ENCODE data around the gene MYBBP1A.
"Not testable (repeated sequence)": the region's sequence is repeated elsewhere in the genome, so short reads cannot be mapped to it uniquely, and the experiment has no call there.

Gene MYBBP1A

DNA sequence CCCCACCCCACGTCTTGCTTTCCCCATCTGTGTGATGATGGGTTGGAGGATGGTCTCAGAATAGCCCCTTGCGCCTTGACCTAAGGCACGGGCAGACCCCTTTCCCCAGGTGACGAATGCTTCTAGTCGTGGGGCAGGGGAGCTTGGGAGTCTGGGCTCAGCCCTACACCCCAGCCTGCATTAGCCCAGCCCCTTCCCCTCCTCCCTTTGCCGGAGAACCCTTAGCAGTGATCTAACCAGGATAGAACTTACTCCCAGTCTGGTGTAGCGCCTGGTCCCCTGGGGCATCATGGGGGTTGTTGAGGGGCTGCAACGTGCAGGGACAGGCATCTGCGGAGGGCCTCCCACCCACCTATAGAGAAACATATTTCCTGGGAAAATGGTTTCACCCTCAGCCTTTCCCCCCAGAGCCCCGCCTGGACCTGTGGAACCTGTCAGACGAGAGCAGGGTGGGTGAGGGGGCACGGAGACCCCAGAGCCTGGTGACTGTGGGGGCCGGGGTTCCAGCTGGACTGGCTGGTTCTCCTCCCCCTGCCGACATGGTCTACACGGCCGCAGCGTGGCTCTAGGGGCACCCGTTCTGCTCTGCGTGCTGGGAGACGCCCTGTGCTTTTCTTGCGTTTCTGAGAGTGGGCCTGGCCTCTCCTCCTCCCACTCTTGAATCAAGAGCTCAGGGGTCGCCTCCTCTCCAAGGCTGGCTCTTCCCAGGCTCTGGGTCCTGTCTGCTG is 33.9 kb upstream of the MYBBP1A start:
- DNase-seq (ENCODE audit: low read depth in 1 of 2, low spot score in 1 of 2) = no peak

DNA sequence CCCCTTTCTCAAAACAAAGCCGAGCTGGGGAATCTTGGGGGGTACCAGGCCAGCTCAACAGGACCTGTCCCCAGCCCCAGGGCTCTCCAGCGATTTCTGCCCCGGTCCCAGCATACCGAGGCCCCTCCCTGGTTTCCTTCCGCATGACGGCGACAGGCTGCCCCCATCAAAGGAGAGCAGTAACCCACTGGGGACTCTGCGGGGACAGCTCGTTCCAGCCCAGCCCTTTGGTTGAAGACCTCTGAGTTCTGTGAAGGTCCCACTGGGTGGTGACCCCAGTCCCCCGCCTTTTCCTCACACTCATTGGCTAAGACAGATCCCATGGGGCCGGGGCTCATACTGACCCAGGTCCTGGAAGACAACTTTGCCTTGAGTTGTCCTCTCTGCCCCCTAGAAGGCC is 33.2 kb upstream of the MYBBP1A start:
- no peak for DNase-seq (ENCODE audit: low read depth in 1 of 2, low spot score in 1 of 2)

DNA sequence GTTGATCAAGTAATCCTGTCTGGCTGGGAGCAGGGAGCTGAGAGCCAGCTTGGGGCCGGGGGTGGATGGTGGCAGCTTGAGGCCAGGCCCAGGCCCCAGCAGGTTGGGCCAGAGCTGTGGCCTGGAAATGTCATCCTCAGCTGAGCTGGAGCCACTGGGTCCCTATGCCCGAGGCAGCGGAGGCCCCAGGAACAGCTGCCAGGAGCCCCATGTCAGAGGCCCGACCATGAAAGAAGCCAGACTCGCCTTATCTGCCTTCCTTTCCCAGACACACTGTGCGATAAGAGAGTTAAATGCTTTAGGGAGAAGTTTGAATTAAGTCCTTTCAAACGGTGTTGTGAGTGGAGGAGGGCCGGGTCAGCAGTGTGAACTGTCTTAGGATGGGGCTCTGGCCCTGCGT is 32.6 kb upstream of the MYBBP1A start:
- DNase-seq (ENCODE audit: low read depth in 1 of 2, low spot score in 1 of 2) = no peak

DNA sequence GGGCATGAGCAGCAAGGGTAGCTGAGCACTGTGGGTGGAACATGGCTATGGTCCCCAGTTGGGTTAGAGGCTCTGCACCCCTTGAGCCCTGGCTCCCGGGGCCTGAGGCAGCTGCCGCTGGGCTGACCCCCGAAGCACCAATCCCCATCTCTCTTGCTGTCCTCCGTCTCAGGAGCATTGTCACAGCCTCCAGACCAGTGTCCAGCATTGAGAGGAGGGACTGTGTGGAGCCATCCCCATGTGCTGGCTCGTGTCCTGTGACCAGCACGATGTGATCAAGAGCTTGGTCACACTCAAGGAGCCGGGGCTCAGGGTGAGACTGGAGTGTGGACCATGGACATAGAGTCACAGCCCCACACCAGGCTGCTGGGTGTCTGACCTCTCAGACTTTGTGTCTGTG is 32.0 kb upstream of the MYBBP1A start:
- no peak for DNase-seq (ENCODE audit: low read depth in 1 of 2, low spot score in 1 of 2)

DNA sequence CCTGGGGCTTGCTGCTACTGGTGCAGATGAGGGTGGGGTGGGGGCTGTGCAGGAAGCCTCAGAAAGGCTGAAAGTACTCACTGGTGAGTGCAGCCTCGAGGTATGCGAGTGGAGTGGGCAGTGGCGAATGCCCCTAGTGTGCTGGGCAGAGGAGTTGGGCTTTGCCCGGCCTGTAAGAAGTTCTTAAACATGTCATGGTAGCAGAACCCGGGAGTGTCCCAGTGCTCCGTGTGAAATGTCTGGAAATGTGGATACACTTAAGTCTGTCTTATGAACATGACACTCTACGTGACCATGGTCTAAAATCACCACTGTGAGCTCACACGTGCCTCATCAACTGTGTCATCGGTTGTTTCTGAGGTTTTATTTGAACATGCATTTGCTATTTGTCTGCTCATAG is 30.9 kb upstream of the MYBBP1A start:
- DNase-seq (ENCODE audit: low read depth in 1 of 2, low spot score in 1 of 2) = no peak

DNA sequence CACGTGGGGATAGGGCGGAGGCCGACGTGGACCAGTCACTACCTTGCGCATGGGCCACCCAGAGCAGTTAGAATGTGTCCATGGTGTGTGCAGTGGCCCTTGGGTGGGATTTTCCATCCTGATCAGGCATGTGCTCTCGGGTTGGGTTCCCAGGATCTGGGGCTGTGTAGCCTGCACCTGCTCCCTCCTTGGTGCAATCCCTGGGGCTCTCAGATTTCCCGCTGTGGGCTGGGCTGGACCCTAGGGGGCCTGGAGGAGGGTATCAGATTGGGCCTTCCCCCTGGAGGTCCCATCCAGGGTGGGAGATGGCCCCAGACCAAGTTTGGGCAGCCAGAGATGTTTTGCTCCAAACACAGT is 30.4 kb upstream of the MYBBP1A start:
- no peak for DNase-seq (ENCODE audit: low read depth in 1 of 2, low spot score in 1 of 2)

DNA sequence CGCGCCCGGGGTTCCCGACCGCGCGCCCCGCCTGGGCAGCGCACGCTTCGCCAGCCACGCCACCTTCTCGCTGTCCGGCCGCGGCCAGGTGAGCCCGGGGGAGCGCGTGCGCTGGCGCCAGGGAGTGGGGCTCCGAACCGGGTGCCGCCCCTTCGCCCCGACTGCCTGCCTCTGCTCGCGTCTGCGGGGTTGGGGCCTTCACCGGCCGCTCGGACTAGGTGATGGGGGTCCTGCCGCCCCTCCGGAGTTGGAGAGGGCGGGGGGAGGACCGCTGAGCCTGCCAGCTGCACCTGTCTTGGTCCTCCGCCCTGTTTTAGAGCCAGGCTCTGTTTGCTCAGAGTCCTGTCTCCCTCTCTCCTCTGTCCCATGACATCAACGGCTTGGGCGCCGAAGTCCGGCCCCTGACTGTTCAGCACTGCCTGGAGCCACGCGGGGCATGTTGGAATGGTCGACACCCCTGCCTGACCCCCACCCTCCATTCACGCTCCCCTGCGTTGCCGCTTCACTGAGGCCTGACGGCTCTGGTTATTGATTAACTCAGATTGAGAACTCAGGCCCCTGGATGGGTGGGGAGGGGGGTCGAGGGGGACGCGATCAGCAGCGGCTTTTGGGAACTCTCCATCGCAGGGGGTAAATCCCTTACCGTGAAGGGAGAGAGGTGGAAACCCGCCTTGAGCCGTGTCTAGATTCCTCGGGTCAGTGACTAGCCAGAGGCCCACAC is 29.9 kb upstream of the MYBBP1A start:
- DNase-seq (ENCODE audit: low read depth in 1 of 2, low spot score in 1 of 2) = no peak

DNA sequence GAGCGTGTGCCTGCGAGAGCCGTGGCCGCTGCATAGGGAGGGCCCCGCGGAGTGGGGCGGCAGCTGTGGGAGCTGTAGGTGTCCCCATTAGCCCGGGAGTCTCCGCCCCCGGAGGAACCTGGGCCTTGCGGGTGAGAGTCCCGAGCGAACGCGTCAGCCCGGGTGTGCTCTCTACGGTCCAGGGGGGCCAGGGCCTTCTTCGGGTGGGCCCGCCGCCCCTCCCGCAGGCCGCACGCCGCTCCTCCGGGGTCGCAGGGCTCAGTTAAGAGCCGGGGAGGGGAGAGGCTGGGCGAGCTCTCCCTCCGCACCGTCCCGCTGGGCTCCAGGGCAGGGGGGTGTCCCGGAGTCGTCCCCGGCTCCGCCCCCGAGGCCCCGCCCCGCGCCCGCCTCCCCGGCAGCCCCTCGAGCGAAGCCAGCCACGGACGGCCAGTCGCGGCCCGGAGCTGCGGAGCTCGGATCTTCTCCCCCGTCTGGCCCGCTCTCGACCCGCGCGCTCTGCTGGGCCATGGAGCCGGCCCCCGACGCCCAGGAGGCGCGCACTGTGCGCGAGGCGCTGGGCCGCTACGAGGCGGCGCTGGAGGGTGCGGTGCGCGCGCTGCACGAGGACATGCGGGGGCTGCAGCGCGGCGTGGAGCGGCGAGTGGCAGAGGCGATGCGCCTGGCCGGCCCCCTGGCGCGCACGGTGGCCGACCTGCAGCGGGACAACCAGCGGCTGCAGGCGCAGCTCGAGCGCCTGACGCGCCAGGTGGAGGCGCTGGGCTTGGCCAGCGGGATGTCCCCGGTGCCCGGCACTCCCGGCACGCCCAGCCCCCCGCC is 29.1 kb upstream of the MYBBP1A start, which contains the start of gene SMTNL2:
SMTNL2 (plus strand) TSS at position 429 of the 816 bp plus-strand sequence; CDS start at position 506, 77 bp downstream.
- no peak for DNase-seq (ENCODE audit: low read depth in 1 of 2, low spot score in 1 of 2)

DNA sequence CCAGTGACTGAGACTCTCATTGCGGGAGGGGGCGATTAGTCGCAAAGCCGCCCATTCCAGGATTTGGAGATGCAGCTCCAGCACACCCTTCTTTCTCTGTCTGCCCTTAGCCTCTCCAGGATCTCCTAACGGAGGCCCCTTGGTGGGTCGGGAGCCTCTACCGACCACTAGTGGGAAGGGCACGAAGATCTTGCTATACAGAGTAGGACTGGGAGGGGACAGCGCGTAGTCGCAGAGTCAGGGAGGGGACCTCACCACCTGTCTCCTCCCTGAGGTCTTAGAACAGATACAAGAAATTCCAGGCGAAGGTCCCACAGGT is 28.6 kb upstream of the MYBBP1A start:
- no peak for DNase-seq (ENCODE audit: low read depth in 1 of 2, low spot score in 1 of 2)

DNA sequence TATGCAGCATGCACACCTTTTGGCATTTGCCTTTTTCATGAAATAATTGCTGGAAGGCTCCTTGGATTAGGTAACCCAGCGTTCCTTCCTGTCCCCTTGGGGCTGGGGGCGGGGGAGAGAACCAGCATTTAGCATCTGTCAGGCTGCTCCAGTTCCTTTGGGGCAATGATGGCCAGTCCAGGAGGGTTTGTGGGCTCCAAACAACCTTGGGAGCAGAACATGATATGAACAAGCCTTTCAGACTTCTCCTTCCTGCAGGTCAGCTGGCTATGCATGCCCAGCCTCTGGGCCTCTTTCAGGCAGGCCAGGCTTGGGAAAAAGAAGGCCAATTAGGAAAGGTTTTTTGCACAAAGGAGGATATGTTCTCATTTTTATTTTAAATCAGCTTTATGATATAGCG is 28.0 kb upstream of the MYBBP1A start:
- DNase-seq (ENCODE audit: low read depth in 1 of 2, low spot score in 1 of 2) = no peak

DNA sequence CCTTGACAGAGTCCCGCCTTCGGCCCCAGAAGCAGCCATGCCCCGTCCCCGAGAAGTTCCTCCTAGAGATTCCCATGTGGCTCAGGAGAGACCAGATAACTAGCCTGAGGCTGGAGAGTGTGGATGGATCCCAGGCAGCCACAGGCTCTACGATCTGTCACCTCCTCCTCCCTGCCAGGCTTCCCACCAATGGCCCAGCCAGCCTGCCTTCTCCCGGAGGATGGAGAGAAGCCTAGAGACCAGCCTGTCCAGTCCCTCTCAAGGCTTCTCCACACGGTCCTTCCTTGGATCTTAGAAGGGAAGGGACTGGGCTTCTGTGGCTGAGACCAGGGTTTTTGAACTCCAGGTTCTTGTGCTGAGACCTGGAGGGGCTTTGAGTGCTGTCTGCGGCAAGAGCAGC is 27.5 kb upstream of the MYBBP1A start:
- no peak for DNase-seq (ENCODE audit: low read depth in 1 of 2, low spot score in 1 of 2)

DNA sequence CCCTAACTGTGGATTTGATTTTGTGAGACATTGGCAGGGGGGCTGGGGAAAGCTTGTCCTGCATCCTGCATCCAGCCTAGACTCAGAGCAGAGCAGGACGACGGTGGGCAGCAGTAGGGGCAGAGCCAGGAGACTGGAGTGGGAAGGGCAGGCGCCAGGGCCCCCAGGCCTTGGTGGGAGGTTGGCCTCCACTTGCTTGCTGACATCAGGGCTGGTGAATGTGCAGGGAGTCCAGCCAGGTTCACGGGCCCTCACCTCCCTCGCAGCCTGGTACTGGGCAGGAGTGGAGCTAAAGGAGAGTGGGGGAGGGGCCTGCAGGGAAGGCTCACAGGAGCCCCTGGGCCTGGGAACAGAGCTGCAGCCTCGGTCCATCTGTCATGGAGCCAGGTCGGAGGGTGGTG is 26.9 kb upstream of the MYBBP1A start:
- no peak for DNase-seq (ENCODE audit: low read depth in 1 of 2, low spot score in 1 of 2)

DNA sequence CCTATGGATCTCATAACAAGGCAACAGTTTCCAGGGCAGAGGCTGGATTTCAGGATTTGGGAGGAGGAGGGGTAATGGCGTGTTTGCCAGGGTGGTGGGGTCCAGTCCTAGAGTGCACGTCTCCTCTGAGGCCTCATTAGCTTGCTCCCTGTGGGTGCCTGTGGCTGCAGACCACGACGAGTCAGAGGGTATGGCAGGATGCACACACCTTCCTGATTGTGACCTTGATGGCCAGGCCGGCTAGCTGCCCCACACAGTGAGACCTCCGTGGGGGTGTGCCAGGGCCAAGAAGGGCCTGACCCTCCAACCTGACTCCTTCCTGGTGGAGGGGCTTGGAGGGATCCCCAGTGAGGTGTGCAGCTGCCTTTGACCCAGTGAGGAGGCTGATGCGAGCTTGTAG is 25.1 kb upstream of the MYBBP1A start:
- no peak for DNase-seq (ENCODE audit: low read depth in 1 of 2, low spot score in 1 of 2)

DNA sequence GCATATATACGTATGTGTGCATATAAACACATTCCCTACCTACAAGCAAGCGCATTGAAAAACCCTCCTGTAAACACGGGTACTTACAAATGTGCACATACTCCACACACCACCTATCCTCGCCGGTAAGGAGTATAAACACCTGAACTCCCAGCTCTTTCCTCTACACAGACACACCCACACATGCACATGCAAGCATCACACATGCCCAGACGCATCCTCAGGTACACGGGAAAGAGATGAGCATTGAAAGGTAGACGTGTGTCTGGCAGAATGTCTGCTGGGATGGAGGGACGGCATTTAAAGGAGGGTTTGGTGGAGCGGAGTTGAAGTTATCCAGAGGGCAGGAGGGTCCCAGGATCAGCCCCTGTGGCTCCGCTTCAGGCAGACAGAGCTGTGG is 24.5 kb upstream of the MYBBP1A start:
- DNase-seq (ENCODE audit: low read depth in 1 of 2, low spot score in 1 of 2) = no peak

DNA sequence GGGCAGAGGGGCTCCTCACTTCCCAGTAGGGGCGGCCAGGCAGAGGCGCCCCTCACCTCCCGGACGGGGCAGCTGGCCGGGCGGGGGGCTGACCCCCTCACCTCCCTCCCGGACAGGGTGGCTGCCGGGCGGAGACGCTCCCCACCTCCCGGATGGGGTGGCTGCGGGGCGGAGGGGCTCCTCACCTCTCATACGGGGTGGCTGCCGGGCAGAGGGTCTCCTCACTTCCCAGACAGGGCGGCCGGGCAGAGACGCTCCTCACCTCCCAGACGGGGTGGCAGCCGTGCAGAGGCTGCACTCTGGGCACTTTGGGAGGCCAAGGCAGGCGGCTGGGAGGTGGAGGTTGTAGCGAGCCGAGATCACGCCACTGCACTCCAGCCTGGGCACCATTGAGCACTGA is 23.2 kb upstream of the MYBBP1A start:
- DNase-seq (ENCODE audit: low read depth in 1 of 2, low spot score in 1 of 2) = not testable (repeated sequence)

DNA sequence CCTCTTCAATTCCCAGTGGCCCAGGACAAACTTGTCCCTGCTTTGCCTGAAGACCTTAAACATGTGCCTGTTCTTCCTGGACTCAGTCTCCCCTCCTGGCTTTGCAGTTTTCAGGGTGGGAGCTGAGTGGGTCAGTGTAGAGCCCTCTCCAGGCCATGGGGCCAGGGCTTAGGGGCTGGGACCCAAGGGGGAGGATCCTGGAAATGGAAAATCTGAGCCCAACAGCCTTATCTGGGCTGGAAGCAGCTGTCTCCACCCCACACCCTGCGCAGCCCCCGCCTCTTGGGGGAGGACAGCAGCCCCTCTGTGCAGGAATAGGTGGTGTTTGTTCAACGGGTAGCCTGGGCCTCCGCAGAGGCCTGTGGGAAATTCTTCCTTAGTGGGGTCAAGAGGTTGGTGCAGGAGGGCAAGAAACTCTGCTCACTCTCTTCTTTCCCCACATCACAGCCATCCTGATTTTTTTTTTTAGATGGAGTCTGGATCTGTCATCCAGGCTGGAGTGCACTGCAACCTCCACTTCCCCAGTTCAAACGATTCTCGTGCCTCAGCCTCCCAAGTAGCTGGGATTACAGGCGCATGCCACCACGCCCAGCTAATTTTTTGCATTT is 22.3 kb upstream of the MYBBP1A start:
- DNase-seq (ENCODE audit: low read depth in 1 of 2, low spot score in 1 of 2) = no peak

DNA sequence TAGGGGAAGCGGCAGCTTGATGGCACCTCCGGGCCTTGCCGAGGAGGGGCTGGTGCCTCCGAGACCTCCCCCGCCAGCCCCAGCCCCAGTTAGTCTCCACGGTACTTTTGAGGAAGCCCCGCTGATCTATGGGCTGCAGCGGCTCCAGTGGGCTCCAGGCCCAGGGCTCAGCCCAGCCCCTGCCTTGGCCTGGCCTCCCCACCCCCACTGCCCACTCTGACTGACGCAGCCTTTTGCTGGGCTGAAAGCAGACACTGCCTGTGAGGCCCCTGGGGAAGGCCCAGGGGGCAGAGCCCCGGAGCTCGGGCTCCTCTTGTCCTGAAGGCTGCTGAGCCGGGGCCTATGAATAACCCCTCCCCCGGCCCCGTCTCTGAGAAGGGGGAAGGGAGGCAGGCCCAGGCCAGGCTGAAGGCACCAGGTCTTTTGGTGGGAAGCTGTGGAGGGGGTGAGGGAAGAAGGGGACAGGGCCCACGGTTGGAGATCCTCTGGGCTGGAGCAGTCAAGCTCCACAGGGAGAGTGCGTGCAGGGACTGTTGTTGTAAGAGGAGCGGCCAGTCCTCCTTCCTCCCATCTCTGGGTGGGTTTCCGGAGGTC is 21.6 kb upstream of the MYBBP1A start:
- no peak for DNase-seq (ENCODE audit: low read depth in 1 of 2, low spot score in 1 of 2)

DNA sequence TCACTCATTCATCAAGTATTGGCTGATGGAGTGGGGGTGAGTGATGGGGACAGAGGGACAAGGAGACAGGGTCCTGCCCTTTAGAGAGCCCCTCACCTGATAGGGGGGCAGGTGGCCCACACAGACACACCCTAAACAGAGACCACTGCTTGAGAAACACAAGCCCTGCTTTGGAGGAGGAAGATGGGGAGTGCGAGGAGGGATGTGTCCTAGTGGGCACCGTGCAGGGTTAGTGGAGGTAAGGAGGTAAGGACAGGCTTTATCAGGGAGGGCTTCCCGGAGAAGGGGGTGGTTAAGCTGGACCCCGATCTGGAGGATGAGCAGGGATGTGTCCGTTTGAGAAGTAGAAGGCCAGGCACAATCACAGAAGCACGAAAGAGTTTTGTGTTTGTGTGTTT is 21.0 kb upstream of the MYBBP1A start:
- DNase-seq (ENCODE audit: low read depth in 1 of 2, low spot score in 1 of 2) = no peak

DNA sequence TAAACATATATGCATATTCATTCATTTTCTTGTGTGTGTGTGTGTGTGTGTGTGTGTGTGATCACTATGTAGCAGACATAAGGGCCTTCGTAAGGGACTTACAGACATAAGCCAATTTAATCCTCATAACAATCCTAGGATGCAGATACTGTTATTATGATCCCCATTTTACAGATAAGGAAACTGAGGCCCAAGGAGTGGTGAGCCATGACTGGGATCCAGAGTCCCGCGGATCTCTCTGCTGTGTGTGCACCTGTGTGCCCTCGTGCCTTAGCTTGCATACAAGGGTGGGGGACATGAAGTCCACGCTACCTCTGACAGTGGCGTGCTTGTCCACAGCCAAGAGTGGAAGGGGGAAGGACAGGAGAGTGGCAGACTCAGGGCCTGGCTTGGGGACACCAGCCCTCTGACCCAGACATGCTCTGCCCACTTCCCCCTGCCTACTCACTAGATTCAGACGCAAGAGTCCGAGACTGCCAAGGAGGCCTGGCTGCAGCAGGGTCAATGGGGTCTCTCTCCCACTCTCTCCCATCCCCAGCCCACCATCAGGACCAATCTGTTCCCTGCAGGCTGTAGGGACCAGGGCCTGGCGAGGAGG is 19.4 kb upstream of the MYBBP1A start:
- DNase-seq (ENCODE audit: low read depth in 1 of 2, low spot score in 1 of 2) = no peak

DNA sequence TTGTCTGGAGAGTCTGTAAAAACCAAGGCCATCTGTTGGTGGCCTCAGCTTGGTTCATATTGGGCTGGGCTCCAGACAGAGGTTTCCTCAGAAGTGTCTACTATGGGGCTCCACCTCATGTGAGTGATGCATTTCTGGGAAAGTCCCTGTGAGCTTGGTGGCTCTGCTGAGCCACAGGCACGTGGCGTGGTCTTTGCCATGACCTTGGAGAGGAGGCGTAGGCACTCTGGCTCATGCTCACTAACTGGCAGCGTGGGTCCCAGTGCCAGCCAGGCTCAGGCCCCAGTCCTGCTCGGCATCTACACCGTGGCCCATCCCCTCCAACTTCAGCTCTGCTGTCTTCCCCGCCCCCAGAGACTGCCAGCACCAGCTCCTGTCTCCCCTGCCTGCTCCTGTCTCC is 18.5 kb upstream of the MYBBP1A start:
- DNase-seq (ENCODE audit: low read depth in 1 of 2, low spot score in 1 of 2) = peak in 1 of 2 donors; percentile 44

DNA sequence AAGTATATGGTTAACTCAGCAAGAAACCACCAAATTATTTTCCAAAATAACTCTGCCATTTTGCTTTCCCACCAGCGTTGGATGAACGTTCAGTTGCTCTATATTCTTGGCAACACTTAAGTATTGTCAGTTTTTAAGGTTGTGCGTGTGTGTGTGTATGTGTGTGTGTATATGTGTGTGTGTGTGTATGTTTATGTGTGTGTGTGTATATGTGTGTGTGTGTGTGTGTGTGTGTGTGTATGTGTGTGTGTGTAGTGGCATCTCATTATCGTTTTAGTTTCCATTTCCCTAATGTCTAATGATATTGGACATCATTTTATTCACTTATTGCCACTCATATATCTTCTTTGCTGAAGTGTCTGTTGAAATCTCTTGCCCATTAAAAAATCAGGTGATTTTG is 17.9 kb upstream of the MYBBP1A start:
- no peak for DNase-seq (ENCODE audit: low read depth in 1 of 2, low spot score in 1 of 2)
